SU-DHL-6 (cell line): ENCODE results near the gene RBMS1.

Experiments used
- H2AFZ ChIP-seq: fragments of 200-600 bp; sonication (generic); 2 replicates; pipeline ENCODE4 v1.6.1; 2014; ENCODE audit warnings: low read depth, mild to moderate bottlenecking, moderate library complexity, mixed read lengths, antibody characterized with exemption, low read length; ENCODE audit not compliant: severe bottlenecking
- H3F3A ChIP-seq: fragments of 200-600 bp; shearing (Covaris generic); 2 replicates; pipeline ENCODE4 v1.6.0; 2016; ENCODE audit warnings: antibody characterized with exemption, mild to moderate bottlenecking; ENCODE audit not compliant: insufficient read depth
- H3K27ac ChIP-seq: fragments of 200-600 bp; sonication (generic); 2 replicates; pipeline ENCODE4 v1.5.1; 2016; ENCODE audit warnings: low read depth, mild to moderate bottlenecking, low read length, moderate library complexity, mixed read lengths
- H3K27me3 ChIP-seq: fragments of 200-600 bp; sonication (generic), shearing (Covaris generic); 2 replicates; pipeline ENCODE4 v1.6.0; 2014; ENCODE audit warnings: mild to moderate bottlenecking, low read length
- H3K36me3 ChIP-seq: fragments of 200-600 bp; sonication (generic); 2 replicates; pipeline ENCODE4 v1.6.1; 2014; ENCODE audit warnings: mild to moderate bottlenecking, low read length, mixed read lengths
- H3K4me2 ChIP-seq: fragments of 300-600, 200-600 bp; shearing (Covaris generic), sonication (generic); 2 replicates; pipeline ENCODE4 v1.6.0; 2014; ENCODE audit warnings: low read length, low read depth, mild to moderate bottlenecking; ENCODE audit not compliant: poor library complexity, severe bottlenecking
- H3K4me3 ChIP-seq: fragments of 200-600 bp; sonication (generic); 2 replicates; pipeline ENCODE4 v1.5.1; 2014; ENCODE audit warnings: antibody characterized with exemption, low read length, mild to moderate bottlenecking, mixed read lengths; ENCODE audit not compliant: insufficient read depth, poor library complexity, severe bottlenecking
- H3K79me2 ChIP-seq: fragments of 200-600 bp; sonication (generic); 2 replicates; pipeline ENCODE4 v1.6.1; 2014; ENCODE audit warnings: mild to moderate bottlenecking, low read length, moderate library complexity; ENCODE audit not compliant: insufficient read depth
- H3K9ac ChIP-seq: fragments of 200-600 bp; sonication (generic); 2 replicates; pipeline ENCODE4 v1.7.0; 2014; ENCODE audit warnings: mild to moderate bottlenecking, low read length
- H3K9me2 ChIP-seq: fragments of 200-600 bp; sonication (generic); replicated peaks from 2 replicates; pipeline ENCODE4 v1.6.1; 2014; ENCODE audit warnings: low read length; ENCODE audit not compliant: insufficient read depth
- H3K9me3 ChIP-seq: fragments of 200-600 bp; sonication (generic); 2 replicates; pipeline ENCODE4 v1.6.1; 2014; ENCODE audit warnings: low read length, mixed read lengths; ENCODE audit not compliant: insufficient read depth
- H4K20me1 ChIP-seq: fragments of 200-600 bp; sonication (generic); 2 replicates; pipeline ENCODE4 v1.6.1; 2014; ENCODE audit warnings: low read depth, mild to moderate bottlenecking, antibody characterized with exemption, low read length, moderate library complexity, mixed read lengths
- CTCF ChIP-seq: fragments of 200-600 bp; sonication (generic); IDR thresholded peaks from one replicate; pipeline ENCODE4 v1.5.1; 2017; ENCODE audit warnings: antibody characterized with exemption, mild to moderate bottlenecking, low read length, moderate library complexity; ENCODE audit not compliant: insufficient read depth, poor library complexity, severe bottlenecking
- EZH2phosphoT487 ChIP-seq: fragments of 200-600 bp; sonication (generic), shearing (Covaris generic); conservative IDR thresholded peaks from 2 replicates; pipeline ENCODE4 v1.6.1; 2018; ENCODE audit warnings: mild to moderate bottlenecking, antibody characterized with exemption, low read length, moderate library complexity, mixed read lengths

RBMS1 gene

GRCh38 chr2:160334028-160334741 is 159.4 kb downstream of the RBMS1 start:
- Histone ChIP-seq H3K36me3 (no peaks in the 10 kb centered on the region), H3K27me3 (no peaks in the 10 kb centered on the region), H3K9me3 (no peaks in the 10 kb centered on the region), H2AFZ (no peak overlapping the region), H3F3A (no peaks in the 10 kb centered on the region), H3K79me2 (no peaks in the 10 kb centered on the region), H4K20me1 (no peaks in the 10 kb centered on the region), H3K27ac (no peak overlapping the region), H3K4me2 (no peak overlapping the region), H3K9ac (no peak overlapping the region), H3K4me3 (no peak overlapping the region), H3K9me2 (no peaks in the 10 kb centered on the region)
- no peak for TF ChIP-seq EZH2phosphoT487
- no peak for TF ChIP-seq CTCF

GRCh38 chr2:160333324-160334027 is 160.1 kb downstream of the RBMS1 start:
- TF ChIP-seq EZH2phosphoT487, result no peak
- TF ChIP-seq CTCF, result no peak
- no peaks in the 10 kb centered on the region for H4K20me1 ChIP-seq
- no peak overlapping the region for H3K9ac ChIP-seq
- H3K4me3 ChIP-seq, result no peak overlapping the region
- H3K79me2 ChIP-seq, result no peaks in the 10 kb centered on the region
- no peak overlapping the region for H2AFZ ChIP-seq
- no peaks in the 10 kb centered on the region for H3K36me3 ChIP-seq
- H3K9me2 ChIP-seq, result no peaks in the 10 kb centered on the region
- no peak overlapping the region for H3K4me2 ChIP-seq
- H3K27me3 ChIP-seq, result no peaks in the 10 kb centered on the region
- no peaks in the 10 kb centered on the region for H3F3A ChIP-seq
- H3K27ac ChIP-seq, result no peak overlapping the region
- no peaks in the 10 kb centered on the region for H3K9me3 ChIP-seq

- Histone ChIP-seq H2AFZ (no peak overlapping the region), H3K9me3 (no peaks in the 10 kb centered on the region), H3K4me2 (no peak overlapping the region), H3K9me2 (no peaks in the 10 kb centered on the region), H3F3A (no peaks in the 10 kb centered on the region), H3K4me3 (no peak overlapping the region), H3K79me2 (no peaks in the 10 kb centered on the region), H3K27ac (no peak overlapping the region), H3K27me3 (no peaks in the 10 kb centered on the region), H3K36me3 (no peaks in the 10 kb centered on the region), H4K20me1 (no peaks in the 10 kb centered on the region), H3K9ac (no peak overlapping the region)
- TF ChIP-seq CTCF, result no peak
- TF ChIP-seq EZH2phosphoT487, result no peak
Observed at GRCh38 chr2:160332318-160332717, 161.3 kb downstream of the RBMS1 start.
